Right atrium auricular region (tissue), 2 donors: ENCODE data around the gene HLTF. TPM values are rescaled to one million over a fixed set of nuclear protein-coding genes. Genes with fewer than 3 reads are reported as not detected.
A peak's percentile ranks its signal among the peaks of the same experiment; 100 is the strongest.

Experiments used
- DNase-seq: peaks from one replicate; pipeline ENCODE4 v3.0.0-alpha.2; 2019; ENCODE audit warnings: low spot score
- H3K27ac ChIP-seq, 2 donors: fragments of 200-600 bp; sonication (generic); 1 replicate in 1 of 2; 2 replicates in 1 of 2; pipeline ENCODE4 v1.5.1; 2016 to 2019
- H3K27me3 ChIP-seq, 2 donors: fragments of 200-600 bp; sonication (generic); one replicate each; pipeline versions ENCODE4 v1.5.1 to v1.6.0; 2017 to 2019
- H3K36me3 ChIP-seq: fragments of 200-600 bp; sonication (generic); one replicate; pipeline ENCODE4 v1.5.1; 2016
- H3K4me1 ChIP-seq, 2 donors: fragments of 200-600 bp; sonication (generic); one replicate each; pipeline versions ENCODE4 v1.5.1 to v1.6.0; 2017 to 2019
- H3K4me3 ChIP-seq, 2 donors: fragments of 200-600 bp; sonication (generic); 1 replicate in 1 of 2; 2 replicates in 1 of 2; pipeline ENCODE4 v1.5.1; 2017 to 2019; ENCODE audit warnings: mild to moderate bottlenecking in 1 of 2, moderate library complexity in 1 of 2
- H3K9me3 ChIP-seq, 2 donors: fragments of 200-600 bp; sonication (generic); one replicate each; pipeline ENCODE4 v1.5.1; 2019
- total RNA-seq, 2 donors: library from RNA; depleted of rRNA; stranded (reverse); fragments of >200 nt; gene quantifications; one replicate each; pipeline ENCODE4 v1.1.0, GENCODE V29; 2016
- TF ChIP-seq, protein P1 (sequence below), 2 donors: fragments of 200-600 bp; sonication (generic); IDR thresholded peaks; one replicate each; pipeline ENCODE4 v1.5.1; 2019; ENCODE audit warnings: antibody characterized with exemption in 2 of 2

Gene HLTF
- total RNA-seq, 2 donors from 2014 or later = 9.2 to 24.8 TPM

DNA sequence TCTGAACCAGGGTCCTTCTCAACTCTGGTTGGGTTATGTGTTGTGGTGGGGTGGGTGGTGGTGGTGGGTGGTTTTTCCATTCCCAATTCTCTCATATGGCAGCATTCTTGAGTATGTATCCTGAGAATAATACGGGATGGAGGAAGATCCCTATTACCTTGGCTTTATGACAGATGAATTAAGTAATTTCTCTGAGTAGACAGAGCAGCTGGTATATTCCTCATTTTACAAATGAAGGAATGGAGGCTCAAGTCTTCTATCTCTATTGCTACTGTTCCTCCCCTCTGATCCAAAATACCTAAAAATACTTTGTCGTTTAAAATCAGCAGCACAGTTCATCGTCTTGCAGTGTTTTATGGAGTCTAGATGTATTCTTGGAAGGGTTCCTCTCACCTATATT is 84.6 kb downstream of the HLTF start:
- no peaks in the 10 kb centered on the region for H3K27me3 ChIP-seq
- TF ChIP-seq, protein P1, sequence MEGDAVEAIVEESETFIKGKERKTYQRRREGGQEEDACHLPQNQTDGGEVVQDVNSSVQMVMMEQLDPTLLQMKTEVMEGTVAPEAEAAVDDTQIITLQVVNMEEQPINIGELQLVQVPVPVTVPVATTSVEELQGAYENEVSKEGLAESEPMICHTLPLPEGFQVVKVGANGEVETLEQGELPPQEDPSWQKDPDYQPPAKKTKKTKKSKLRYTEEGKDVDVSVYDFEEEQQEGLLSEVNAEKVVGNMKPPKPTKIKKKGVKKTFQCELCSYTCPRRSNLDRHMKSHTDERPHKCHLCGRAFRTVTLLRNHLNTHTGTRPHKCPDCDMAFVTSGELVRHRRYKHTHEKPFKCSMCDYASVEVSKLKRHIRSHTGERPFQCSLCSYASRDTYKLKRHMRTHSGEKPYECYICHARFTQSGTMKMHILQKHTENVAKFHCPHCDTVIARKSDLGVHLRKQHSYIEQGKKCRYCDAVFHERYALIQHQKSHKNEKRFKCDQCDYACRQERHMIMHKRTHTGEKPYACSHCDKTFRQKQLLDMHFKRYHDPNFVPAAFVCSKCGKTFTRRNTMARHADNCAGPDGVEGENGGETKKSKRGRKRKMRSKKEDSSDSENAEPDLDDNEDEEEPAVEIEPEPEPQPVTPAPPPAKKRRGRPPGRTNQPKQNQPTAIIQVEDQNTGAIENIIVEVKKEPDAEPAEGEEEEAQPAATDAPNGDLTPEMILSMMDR (IDR thresholded peaks at IDR 0.05) = no peak
- no peak for DNase-seq
- H3K4me3 ChIP-seq = no peak overlapping the region
- peaks cover 19% of the 10 kb centered on the region for H3K36me3 ChIP-seq
- H3K9me3 ChIP-seq = no peaks in the 10 kb centered on the region
- H3K27ac ChIP-seq = no peak overlapping the region
- H3K4me1 ChIP-seq = peaks cover 0 to 24% of the 10 kb centered on the region in 2 donors

DNA sequence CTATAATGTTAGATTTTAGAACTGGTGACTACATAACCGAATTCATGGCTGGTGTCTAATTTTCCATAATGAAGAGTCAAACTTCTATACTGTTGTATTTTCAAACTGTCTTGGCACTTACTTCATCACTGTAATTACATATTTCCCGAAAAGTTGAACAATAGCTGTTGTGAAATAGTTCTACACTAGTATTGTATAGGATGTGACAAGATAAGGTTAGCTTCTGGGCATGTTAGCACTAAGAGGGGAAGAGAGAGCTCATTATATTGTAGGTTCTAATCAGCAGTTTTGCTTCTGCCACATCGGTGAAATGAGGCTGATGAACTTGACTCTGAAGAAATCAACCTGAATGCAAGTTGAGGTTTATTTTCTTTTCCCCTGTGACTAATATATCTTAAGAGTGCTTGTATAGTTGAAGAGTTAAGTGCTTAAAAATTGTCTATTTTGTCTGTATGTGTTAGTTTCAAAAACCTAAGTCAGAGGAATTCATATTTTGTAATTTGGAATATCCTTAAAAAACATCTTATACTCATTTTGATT is 86.1 kb downstream of the HLTF start:
- Histone ChIP-seq H3K9me3 (no peaks in the 10 kb centered on the region), H3K27ac (peak overlapping the region; percentile 36 to 68), H3K36me3 (peaks cover 19% of the 10 kb centered on the region), H3K27me3 (no peaks in the 10 kb centered on the region), H3K4me1 (peaks cover 0 to 24% of the 10 kb centered on the region in 2 donors), H3K4me3 (no peak overlapping the region)
- TF ChIP-seq, protein P1 (IDR thresholded peaks at IDR 0.05) = no peak
- no peak for DNase-seq

DNA sequence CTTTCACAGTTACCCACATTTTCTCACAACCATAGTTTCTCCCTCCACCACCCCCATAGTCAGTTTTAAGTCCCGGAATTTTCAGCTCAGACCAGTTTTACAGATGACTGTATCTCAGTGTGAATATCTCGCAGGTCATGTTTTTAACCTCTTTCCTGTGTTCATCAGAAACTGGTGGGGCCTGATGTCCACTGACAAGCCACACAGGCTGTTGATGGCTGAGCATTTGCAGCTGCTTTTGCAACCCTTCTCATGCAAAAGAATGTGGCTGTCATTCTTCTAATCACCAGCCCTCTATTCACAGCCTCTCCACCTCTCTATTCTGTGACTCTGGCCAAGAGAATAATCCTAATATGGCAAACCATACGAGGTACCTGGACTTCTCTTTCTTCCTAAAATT is 86.5 kb downstream of the HLTF start:
- Histone ChIP-seq H3K36me3 (peaks cover 24% of the 10 kb centered on the region), H3K4me1 (peaks cover 0 to 23% of the 10 kb centered on the region in 2 donors), H3K4me3 (no peak overlapping the region), H3K9me3 (no peaks in the 10 kb centered on the region), H3K27me3 (no peaks in the 10 kb centered on the region), H3K27ac (peak overlapping the region; percentile 36 to 68)
- no peak for DNase-seq
- TF ChIP-seq, protein P1 (IDR thresholded peaks at IDR 0.05) = no peak

DNA sequence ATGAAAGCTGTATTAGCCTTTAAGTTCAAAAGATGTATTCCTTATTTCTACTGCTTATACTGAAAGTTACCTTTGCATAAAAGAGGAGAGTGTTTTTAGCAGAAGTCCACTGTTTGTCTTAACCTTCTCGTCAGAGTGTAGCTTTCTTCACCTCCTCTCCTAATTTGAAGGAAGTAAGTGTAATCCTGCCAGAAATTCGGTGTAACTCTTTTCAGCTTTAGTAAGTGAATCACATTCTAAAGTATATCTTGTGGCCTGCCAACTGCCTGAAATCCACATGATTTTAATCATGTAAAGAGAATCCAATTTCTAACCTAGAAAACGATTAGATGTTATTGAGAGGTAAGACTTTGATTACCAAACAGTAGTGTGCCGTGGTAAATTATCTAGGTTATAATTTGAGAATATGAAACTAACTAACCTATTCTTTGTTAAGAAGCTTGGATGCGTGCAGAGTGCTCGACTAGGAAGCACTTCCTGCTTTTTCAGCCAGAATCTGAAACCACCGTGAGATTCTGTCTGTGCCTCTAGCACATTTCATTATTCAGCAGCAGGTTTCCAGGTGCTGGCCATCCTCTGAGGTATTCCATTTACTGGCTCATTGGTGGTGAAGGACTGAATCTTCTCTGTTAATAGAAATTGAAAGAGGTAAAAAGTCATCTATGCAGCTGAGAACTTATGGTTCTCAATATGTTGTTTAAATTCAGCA is 87.5 kb downstream of the HLTF start:
- Histone ChIP-seq H3K36me3 (peaks cover 33% of the 10 kb centered on the region), H3K4me1 (peaks cover 0 to 18% of the 10 kb centered on the region in 2 donors), H3K4me3 (no peak overlapping the region), H3K27me3 (no peaks in the 10 kb centered on the region), H3K9me3 (no peaks in the 10 kb centered on the region), H3K27ac (peak overlapping the region; percentile 36 to 68)
- DNase-seq = no peak
- TF ChIP-seq, protein P1 (IDR thresholded peaks at IDR 0.05) = no peak

DNA sequence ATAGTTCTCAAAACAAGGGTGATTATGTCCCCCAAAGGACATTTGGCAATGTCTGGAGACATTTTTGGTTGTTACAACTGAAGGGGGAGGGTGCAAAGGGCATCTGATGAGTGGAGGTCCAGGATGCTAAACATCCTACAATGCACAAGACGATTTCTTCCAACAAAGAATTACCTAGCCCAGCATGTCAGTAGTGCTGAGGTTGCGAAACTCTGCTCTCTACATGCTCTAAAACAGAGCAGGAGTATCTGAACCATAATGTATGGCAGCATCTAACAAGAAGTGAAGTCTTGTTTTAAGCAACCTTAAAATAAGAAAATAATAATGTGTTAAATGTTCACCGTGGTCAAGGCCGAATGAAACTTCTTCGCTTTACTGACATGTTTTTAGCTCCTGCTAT is 88.0 kb downstream of the HLTF start:
- no peaks in the 10 kb centered on the region for H3K9me3 ChIP-seq
- H3K4me1 ChIP-seq = peaks cover 0 to 22% of the 10 kb centered on the region in 2 donors
- H3K27ac ChIP-seq = no peak overlapping the region
- H3K27me3 ChIP-seq = no peaks in the 10 kb centered on the region
- no peak for DNase-seq
- H3K4me3 ChIP-seq = no peak overlapping the region
- H3K36me3 ChIP-seq = peaks cover 33% of the 10 kb centered on the region
- TF ChIP-seq, protein P1 (IDR thresholded peaks at IDR 0.05) = no peak
